ENCODE results near the gene CFAP69.
"Not testable (repeated sequence)": the region's sequence is repeated elsewhere in the genome, so short reads cannot be mapped to it uniquely, and the experiment has no call there.

Gene CFAP69

DNA sequence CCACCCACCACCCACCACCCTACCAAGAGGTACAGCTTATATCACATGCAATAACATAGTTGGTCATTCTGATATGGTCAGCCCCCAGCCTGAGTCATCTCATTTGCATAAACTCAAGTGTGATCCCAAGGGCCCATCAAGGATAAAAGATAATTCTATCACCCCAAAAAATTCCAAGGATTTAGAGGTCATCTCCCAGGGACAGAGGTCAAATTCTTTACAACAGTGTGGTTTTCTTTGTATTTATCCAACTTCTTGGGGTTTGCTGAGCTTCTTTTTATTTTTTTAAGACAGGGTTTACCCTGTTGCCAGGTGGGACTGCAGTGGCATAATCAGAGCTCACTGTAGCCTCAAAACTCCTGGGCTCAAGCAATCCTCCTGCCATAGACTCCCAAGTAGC lies 92.1 kb downstream of the CFAP69 start:
- no peak for DNase-seq (ENCODE audit: low read depth in 2 of 2)

DNA sequence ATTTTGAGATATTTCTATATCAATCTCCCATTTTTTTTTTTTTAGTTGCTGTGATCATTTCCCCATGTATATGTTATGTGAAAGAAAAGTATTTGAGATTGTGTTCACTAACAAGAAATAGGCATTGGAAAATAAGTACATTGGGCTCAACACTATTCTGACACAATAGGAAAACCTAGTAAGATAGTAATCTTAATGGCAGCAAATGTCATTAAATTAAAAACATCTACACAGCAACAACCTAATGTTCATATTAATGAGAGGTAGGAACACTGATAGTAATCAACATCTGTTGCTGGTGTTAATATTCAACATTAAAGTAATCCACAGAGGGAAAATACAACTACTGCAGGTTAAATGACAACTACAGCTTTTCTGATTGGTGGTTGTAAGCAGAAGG lies 100.0 kb downstream of the CFAP69 start:
- no peak for DNase-seq (ENCODE audit: low read depth in 2 of 2)

DNA sequence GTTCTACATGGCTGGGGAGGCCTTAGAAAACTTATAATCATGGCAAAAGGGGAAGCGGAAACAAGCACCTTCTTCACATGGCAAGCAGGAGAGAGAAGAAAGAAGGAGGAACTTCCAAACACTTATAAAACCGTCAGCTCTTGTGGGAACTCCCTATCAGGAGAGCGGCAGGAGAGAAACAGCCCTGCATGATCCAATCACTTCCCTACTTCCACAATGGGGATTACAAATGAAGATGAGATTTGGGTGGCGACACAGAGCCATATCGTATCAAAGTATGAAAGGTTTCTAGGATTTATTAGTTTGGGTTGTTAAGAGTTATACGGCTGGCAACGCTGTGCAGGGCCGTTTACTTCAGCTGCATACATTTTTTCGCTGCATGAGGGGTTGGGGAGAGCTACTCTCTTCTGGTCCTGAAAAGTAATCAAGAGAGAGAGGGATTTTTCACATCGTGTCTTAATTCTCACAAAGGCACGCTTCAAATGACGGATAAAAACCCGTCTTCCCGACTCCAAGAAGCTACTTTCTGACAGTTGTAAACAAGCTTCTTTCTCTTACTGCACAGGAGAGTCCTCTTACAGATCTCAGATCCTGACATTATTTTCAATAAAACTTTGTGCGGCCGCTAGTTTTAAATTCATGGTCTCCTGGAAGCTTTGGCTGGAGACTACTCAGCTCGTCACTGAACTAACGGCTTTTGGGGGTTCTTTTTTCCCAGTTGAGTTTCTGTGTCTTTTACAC lies 100.8 kb downstream of the CFAP69 start:
- DNase-seq (ENCODE audit: low read depth in 2 of 2) = no peak

GRCh38 chr7:90346336-90347125 lies 101.6 kb downstream of the CFAP69 start, which contains the start of gene GTPBP10:
Gene GTPBP10 (plus strand): TSS chr7:90346716. CDS start chr7:90346742, 26 bp downstream.
- peak; percentile 89 for DNase-seq (ENCODE audit: low read depth in 2 of 2)

- no peak for DNase-seq (ENCODE audit: low read depth in 2 of 2)
These were observed 102.8 kb downstream of the CFAP69 start for GRCh38 chr7:90347759-90348158.

DNA sequence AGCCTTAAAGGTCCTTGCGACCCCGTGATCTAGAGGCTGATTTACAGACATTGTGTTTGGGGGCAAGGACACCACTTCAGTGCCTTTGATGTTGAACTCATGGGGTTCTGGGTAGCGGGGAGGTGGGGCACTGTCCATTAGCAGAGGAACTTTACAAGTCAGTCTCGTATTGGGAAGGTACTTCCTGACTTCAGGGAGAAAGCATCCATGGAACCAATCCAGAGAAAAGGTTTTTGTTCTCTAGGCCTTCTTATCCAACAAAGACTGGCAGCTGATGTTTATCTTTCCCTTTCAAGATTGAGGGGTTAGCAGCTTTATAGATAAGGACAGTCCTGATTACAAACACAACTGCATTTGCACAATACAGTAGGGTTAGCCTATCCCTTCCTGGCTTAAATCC lies 104.3 kb downstream of the CFAP69 start:
- no peak for DNase-seq (ENCODE audit: low read depth in 2 of 2)

GRCh38 chr7:90350032-90350431 lies 105.1 kb downstream of the CFAP69 start:
- DNase-seq (ENCODE audit: low read depth in 2 of 2) = not testable (repeated sequence)

DNA sequence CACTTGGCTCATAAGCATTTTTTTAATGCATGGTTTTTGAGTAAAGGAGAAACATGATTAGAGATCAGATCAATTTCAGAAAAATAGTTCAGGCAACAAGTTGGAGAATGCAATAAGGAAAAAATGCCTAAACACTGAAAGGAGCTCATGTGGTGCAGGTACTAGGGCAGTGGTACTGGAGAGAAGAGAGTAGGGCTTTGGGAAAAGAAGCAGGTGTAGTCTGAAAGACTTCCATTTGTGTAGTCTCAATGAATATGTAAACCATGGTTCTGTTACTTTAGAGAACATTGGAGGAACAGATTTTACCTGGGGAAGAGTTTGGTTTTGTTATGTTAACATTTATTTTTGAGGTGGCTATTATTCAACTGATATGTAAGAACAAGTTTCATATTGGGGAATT lies 107.0 kb downstream of the CFAP69 start:
- no peak for DNase-seq (ENCODE audit: low read depth in 2 of 2)
